HEK293 (cell line): Measurements from ENCODE around the gene RASAL2.

ENCODE experiments used
- CTCF ChIA-PET: fragments of 350-600 bp; formaldehyde crosslinking; extraction: SDS; loops from one replicate; lab custom pipeline; 2021; ENCODE audit warnings: antibody characterized with exemption; lab: Yijun Ruan, JAX
- POLR2A ChIA-PET: fragments of 300-600 bp; formaldehyde crosslinking; extraction: SDS; loops from one replicate; lab custom pipeline; 2020; ENCODE audit warnings: antibody characterized with exemption, inconsistent platforms; lab: Yijun Ruan, JAX
- H3K27ac ChIP-seq: fragments of 200-500 bp; sonication (Bioruptor generic); 2 replicates; pipeline ENCODE4 v1.5.1; 2014; ENCODE audit warnings: low read depth, low read length, control low read depth, inconsistent platforms; ENCODE audit errors: extremely low read depth
- H3K36me3 ChIP-seq, 2 experiments: fragments of 200-500 bp in 1 of 2; sonication (Bioruptor generic) in 1 of 2; 1 replicate in 1 of 2; 2 replicates in 1 of 2; pipeline ENCODE4 v1.5.1; 2014 to 2017; ENCODE audit warnings: inconsistent platforms in 2 of 2, low read length in 2 of 2; ENCODE audit not compliant: control insufficient read depth in 2 of 2, insufficient read depth in 1 of 2
- H3K4me1 ChIP-seq: fragments of 200-500 bp; sonication (Bioruptor generic); 2 replicates; pipeline ENCODE4 v1.5.1; 2014; ENCODE audit warnings: mild to moderate bottlenecking, low read length, inconsistent platforms; ENCODE audit not compliant: control insufficient read depth, insufficient read depth
- H3K4me3 ChIP-seq: 2 replicates; pipeline ENCODE4 v1.5.1; 2011; ENCODE audit warnings: low read depth, mild to moderate bottlenecking, control low read depth, low read length, moderate library complexity
- H3K9me3 ChIP-seq: fragments of 200-500 bp; sonication (Bioruptor generic); 2 replicates; pipeline ENCODE4 v1.5.1; 2014; ENCODE audit warnings: low read depth, low read length, inconsistent platforms; ENCODE audit not compliant: control insufficient read depth, insufficient read depth
- BCL6B ChIP-seq: fragments of 450-650 bp; formaldehyde crosslinking; IDR thresholded peaks from 2 replicates; pipeline ENCODE4 v1.5.1; 2017; ENCODE audit warnings: missing biosample characterization, missing genetic modification characterization
- GFI1B ChIP-seq: fragments of 450-650 bp; formaldehyde crosslinking; IDR thresholded peaks from 2 replicates; pipeline ENCODE4 v1.5.1; 2016; ENCODE audit warnings: missing biosample characterization, missing genetic modification characterization
- GLI2 ChIP-seq: fragments of 450-650 bp; formaldehyde crosslinking; IDR thresholded peaks from 2 replicates; pipeline ENCODE4; 2017; ENCODE audit warnings: missing biosample characterization, missing genetic modification characterization, low read depth, borderline replicate concordance
- GLI4 ChIP-seq: fragments of 450-650 bp; formaldehyde crosslinking; IDR thresholded peaks from 2 replicates; pipeline ENCODE4 v1.5.1; 2016; ENCODE audit warnings: missing biosample characterization, missing genetic modification characterization
- IKZF3 ChIP-seq: fragments of 450-650 bp; IDR thresholded peaks from 2 replicates; pipeline ENCODE4 v1.5.0; 2018; ENCODE audit warnings: missing biosample characterization, mild to moderate bottlenecking, missing genetic modification characterization, moderate library complexity
- KLF9 ChIP-seq: fragments of 450-650 bp; formaldehyde crosslinking; IDR thresholded peaks from 2 replicates; pipeline ENCODE4 v1.5.1; 2016; ENCODE audit warnings: missing biosample characterization, missing genetic modification characterization, low read depth
- MZF1 ChIP-seq: fragments of 450-650 bp; formaldehyde crosslinking; IDR thresholded peaks from 2 replicates; pipeline ENCODE4 v1.5.1; 2017; ENCODE audit warnings: missing biosample characterization, missing genetic modification characterization, borderline replicate concordance
- PRDM4 ChIP-seq: fragments of 450-650 bp; formaldehyde crosslinking; IDR thresholded peaks from 2 replicates; pipeline ENCODE4 v1.5.1; 2017; ENCODE audit warnings: missing biosample characterization, missing genetic modification characterization
- SETDB1 ChIP-seq: IDR thresholded peaks from one replicate; pipeline ENCODE4 v1.6.1; 2017; ENCODE audit warnings: mild to moderate bottlenecking, low read length, moderate library complexity, mixed read lengths; ENCODE audit not compliant: insufficient read length
- TCF7L2 ChIP-seq: IDR thresholded peaks from 2 replicates; pipeline ENCODE4 v1.6.1; 2011; ENCODE audit warnings: low read depth, mild to moderate bottlenecking, inconsistent platforms, low read length, moderate library complexity, borderline replicate concordance
- ZFHX2 ChIP-seq: fragments of 450-650 bp; formaldehyde crosslinking; conservative IDR thresholded peaks from 2 replicates; pipeline ENCODE4 v1.5.1; 2016; ENCODE audit warnings: missing biosample characterization, missing genetic modification characterization
- ZFP37 ChIP-seq: fragments of 450-650 bp; formaldehyde crosslinking; IDR thresholded peaks from 2 replicates; pipeline ENCODE4 v1.5.1; 2016; ENCODE audit warnings: missing biosample characterization, missing genetic modification characterization
- ZNF114 ChIP-seq: fragments of 450-650 bp; formaldehyde crosslinking; IDR thresholded peaks from 2 replicates; pipeline ENCODE4 v1.5.0; 2017; ENCODE audit warnings: missing biosample characterization, missing genetic modification characterization
- ZNF2 ChIP-seq: fragments of 450-650 bp; formaldehyde crosslinking; IDR thresholded peaks from 2 replicates; pipeline ENCODE4 v1.5.1; 2016; ENCODE audit warnings: missing biosample characterization, missing genetic modification characterization
- ZNF350 ChIP-seq: fragments of 450-650 bp; formaldehyde crosslinking; IDR thresholded peaks from 2 replicates; pipeline ENCODE4 v1.5.0; 2017; ENCODE audit warnings: missing biosample characterization, mild to moderate bottlenecking, missing genetic modification characterization
- ZNF416 ChIP-seq: fragments of 450-650 bp; formaldehyde crosslinking; IDR thresholded peaks from 2 replicates; pipeline ENCODE4 v1.5.1; 2016; ENCODE audit warnings: missing biosample characterization, missing genetic modification characterization
- ZNF423 ChIP-seq: fragments of 450-650 bp; formaldehyde crosslinking; IDR thresholded peaks from 2 replicates; pipeline ENCODE4 v1.5.1; 2016; ENCODE audit warnings: missing biosample characterization, missing genetic modification characterization
- ZNF561 ChIP-seq: fragments of 450-650 bp; IDR thresholded peaks from 2 replicates; pipeline ENCODE4 v1.5.1; 2018; ENCODE audit warnings: missing biosample characterization, missing genetic modification characterization, borderline replicate concordance
- ZNF629 ChIP-seq: fragments of 450-650 bp; formaldehyde crosslinking; IDR thresholded peaks from 2 replicates; pipeline ENCODE4 v1.5.1; 2017; ENCODE audit warnings: missing biosample characterization, missing genetic modification characterization
- ZNF660 ChIP-seq: fragments of 450-650 bp; IDR thresholded peaks from 2 replicates; pipeline ENCODE4 v1.5.1; 2018; ENCODE audit warnings: missing biosample characterization, mild to moderate bottlenecking, missing genetic modification characterization
- ZNF843 ChIP-seq: fragments of 450-650 bp; formaldehyde crosslinking; IDR thresholded peaks from 2 replicates; pipeline ENCODE4 v1.5.1; 2016; ENCODE audit warnings: missing biosample characterization, missing genetic modification characterization
- ZSCAN18 ChIP-seq: fragments of 450-650 bp; formaldehyde crosslinking; IDR thresholded peaks from 2 replicates; pipeline ENCODE4 v1.5.1; 2016; ENCODE audit warnings: missing biosample characterization, missing genetic modification characterization
- ZSCAN30 ChIP-seq: fragments of 450-650 bp; IDR thresholded peaks from 2 replicates; pipeline ENCODE4 v1.5.1; 2018; ENCODE audit warnings: missing biosample characterization, mild to moderate bottlenecking, missing genetic modification characterization, moderate library complexity

The RASAL2 gene

GRCh38 chr1:178133239-178133989 is 39.5 kb downstream of the RASAL2 start:
- TF ChIP-seq ZNF423 (tag by site-specific recombination) (no peak), ZFP37 (tag by site-specific recombination) (no peak), BCL6B (no peak), ZSCAN18 (no peak), GLI2 (no peak)
- TF ChIP-seq, all 188 proteins: peak for 0
- Histone ChIP-seq H3K27ac (no peak overlapping the region), H3K4me3 (no peak overlapping the region), H3K4me1 (no peaks in the 10 kb centered on the region), H3K36me3 (no peaks in the 10 kb centered on the region), H3K9me3 (no peaks in the 10 kb centered on the region)
- CTCF ChIA-PET, result interaction anchor here (0.6 kb wide), 1 partner anchor 22 kb away, joined by 3 read pairs; no protein-coding TSS in a partner anchor
- POLR2A ChIA-PET, result no interaction called here

GRCh38 chr1:178134061-178134460 is 40.2 kb downstream of the RASAL2 start:
- Histone ChIP-seq H3K27ac (no peak overlapping the region), H3K36me3 (no peaks in the 10 kb centered on the region), H3K9me3 (no peaks in the 10 kb centered on the region), H3K4me3 (no peak overlapping the region), H3K4me1 (no peaks in the 10 kb centered on the region)
- TF ChIP-seq ZNF2, result no peak
- TF ChIP-seq IKZF3 (tag by site-specific recombination), result no peak
- no peak for TF ChIP-seq SETDB1
- no peak for TF ChIP-seq ZNF350 (tag by site-specific recombination)
- no peak for TF ChIP-seq KLF9
- no peak for TF ChIP-seq MZF1 (tag by site-specific recombination)
- TF ChIP-seq TCF7L2, result no peak
- TF ChIP-seq ZNF114 (tag by site-specific recombination), result no peak
- TF ChIP-seq ZNF660 (tag by site-specific recombination), result no peak
- no peak for TF ChIP-seq ZNF843 (tag by site-specific recombination)
- no peak for TF ChIP-seq ZNF629
- TF ChIP-seq ZNF416, result no peak
- no peak for TF ChIP-seq GFI1B (tag by site-specific recombination)
- no peak for TF ChIP-seq ZSCAN30
- no peak for TF ChIP-seq GLI4 (tag by site-specific recombination)
- TF ChIP-seq PRDM4 (tag by site-specific recombination), result no peak
- no peak for TF ChIP-seq ZFHX2 (tag by site-specific recombination)
- no peak for TF ChIP-seq ZNF561 (tag by site-specific recombination)
- POLR2A ChIA-PET, result no interaction called here
- CTCF ChIA-PET, result interaction anchor here (2.5 kb wide), 1 partner anchor 13 kb away, joined by 7 read pairs; no protein-coding TSS in a partner anchor
